Stimulated activated naive CD4-positive, alpha-beta T cell treated with Interleukin-2 at 50 U/mL for 16 hours (primary cell): ENCODE data around the gene ZFYVE28.

ENCODE experiments used
- DNase-seq: peaks from one replicate; lab custom pipeline; 2025; lab: John Stamatoyannopoulos, UW

ZFYVE28 gene

DNA sequence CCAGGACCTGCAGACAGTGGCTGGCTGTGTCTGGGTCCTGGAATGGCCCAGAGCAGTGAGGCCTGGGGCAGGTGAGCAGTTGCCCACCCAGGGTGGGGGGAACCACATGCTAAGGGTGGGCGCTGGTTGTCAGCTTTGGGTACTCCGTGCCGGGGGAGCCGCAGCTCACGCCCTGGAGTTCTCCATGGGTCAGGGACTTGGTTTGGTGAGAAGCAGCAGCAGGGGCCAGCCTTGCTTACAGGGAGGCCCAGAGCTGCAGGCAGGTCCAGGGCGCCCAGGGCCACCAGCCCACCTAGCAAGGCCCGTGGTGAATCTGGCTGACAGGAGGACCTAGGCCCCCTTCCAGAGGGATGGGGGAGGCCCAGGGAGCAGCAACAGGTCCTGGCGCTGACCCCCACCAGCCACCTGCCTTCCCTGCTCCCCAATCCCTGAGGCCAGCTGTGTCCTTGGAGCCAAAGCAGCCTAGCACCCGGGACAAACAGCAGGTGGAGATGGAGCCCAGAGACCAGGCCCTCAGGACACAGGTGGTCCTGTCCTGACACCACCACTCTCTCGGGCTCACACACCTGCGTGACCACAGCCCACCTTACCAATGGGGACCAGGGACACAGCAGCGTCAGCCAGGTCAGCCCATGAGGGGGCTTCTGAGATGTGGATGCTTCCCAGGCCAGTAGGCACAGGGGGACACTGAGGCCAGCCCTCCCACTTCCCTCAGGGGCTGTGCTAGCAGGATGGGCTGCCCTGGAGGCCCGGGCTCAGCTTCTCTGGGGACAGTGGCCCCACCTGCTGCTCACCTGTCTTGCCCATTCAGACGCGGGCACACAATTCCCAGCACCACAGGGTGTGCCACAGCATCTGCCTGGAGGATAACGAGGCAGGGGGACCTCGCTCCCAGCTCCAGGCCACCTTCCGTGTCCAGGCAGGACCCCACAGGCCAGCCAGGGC, 160.1 kb downstream of the ZFYVE28 start:
- no peak for DNase-seq

DNA sequence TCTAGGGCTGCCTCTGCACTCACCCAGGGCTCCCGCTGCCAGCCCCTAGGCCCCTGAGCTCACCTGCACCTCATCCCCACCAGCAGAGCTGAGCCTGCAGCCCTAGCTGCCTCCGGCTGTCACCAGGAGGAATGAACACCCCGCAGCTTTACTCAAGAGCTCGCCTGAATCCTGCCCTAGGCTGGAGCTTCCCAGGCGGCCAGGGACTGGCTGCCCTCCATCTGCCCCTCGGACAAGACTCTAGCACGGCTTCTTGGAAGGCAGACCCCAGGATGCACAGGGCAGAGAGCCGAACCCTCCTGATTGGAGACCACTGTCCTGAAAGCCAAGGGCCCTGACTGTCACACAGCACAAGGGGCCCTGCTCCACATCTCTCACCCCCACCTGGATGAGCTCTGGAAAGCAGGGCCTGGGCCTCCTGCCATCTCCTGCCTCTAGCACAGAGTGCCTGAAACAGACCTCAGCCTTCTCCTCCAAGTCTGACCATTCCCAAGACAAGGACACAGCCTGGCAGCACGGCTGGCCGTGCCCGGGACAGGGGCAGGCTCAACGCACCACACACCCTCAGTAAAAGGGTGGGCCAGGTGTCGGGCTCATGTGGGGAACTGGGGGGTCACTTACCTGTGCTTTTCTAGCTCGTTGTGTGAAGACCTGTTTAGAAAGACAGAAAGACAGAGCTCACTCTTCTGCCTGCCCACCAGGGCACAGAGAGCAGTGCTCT, 160.9 kb downstream of the ZFYVE28 start:
- DNase-seq: no peak

DNA sequence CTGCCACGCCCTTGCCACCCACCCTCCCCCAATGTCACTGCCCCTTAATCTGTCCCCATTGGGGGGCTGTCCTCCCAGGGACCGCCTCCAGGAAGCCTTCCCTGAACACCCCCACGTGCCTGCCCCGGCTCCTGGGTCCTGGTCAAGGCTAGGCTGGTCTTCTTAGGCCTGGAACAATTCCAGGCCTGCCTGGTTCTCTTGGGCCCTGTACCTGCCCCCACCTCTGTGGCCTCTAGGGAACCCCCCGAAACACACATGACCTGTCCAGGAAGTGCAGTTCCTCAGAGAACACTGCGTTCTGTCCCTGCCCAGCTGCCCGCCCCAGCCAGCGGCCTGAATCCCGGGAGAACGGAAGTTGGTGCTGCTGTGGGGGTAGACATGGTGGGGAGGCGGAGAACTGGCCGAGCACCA, 161.7 kb downstream of the ZFYVE28 start:
- no peak for DNase-seq

DNA sequence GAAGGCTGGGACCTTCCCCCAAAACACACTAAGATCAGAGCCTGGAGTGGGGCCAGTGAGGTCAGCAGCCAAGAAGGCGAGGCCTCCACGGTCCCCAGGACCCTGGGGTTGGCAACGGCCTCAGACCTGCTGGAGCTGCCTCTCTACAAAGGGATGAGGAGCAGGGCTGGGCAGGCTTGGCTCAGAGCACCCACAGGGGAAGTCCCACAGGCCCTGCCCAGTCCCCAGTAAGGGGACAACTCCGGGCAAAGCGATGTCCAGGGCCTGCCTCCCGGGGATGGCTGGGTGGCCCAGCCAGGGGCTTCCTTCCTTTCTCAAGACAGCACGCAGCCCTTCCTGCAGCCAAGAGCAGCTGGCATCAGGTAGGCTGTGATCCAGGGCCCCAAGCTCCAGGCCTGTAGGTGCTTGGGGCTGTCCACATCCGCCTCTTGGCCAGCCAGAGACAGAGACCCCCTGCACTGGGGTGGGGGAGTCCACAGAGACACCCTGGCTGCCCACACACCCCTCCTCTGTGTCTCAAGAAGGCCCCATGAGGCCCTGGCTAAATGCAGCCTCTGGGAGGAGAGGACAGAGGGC, 162.2 kb downstream of the ZFYVE28 start:
- DNase-seq: no peak

DNA sequence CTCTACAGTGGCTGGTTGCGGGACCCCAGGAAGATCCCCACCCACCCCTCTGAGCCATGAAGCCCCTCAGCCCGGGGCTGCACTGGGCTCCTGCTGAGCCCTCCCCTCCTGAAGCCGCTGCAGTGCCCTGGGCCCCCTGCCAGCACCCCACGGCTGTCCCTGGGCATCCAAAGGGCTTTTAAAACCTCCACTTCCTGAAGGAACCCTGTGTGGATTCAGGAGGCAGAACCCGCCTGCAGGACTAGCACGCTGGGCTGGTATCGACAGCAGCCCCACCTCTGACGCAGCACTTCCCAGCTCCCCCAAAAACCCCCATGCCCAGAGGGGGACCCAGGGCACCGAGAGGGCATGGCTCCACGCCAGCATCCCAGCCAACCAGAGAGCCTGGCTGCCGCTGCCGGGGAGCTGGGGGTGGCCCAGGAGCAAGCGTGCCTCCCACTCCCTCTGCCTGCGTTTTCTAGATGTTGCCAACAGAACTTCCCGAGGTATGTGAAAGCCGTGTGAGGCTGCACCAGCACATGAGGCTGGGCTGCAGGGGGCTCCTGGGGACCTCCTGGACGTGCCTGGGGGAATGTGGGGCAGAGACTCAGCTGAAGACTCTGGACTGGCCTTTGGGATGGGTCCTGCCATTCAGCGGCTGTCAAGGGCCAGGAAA, 162.8 kb downstream of the ZFYVE28 start:
- DNase-seq: no peak

DNA sequence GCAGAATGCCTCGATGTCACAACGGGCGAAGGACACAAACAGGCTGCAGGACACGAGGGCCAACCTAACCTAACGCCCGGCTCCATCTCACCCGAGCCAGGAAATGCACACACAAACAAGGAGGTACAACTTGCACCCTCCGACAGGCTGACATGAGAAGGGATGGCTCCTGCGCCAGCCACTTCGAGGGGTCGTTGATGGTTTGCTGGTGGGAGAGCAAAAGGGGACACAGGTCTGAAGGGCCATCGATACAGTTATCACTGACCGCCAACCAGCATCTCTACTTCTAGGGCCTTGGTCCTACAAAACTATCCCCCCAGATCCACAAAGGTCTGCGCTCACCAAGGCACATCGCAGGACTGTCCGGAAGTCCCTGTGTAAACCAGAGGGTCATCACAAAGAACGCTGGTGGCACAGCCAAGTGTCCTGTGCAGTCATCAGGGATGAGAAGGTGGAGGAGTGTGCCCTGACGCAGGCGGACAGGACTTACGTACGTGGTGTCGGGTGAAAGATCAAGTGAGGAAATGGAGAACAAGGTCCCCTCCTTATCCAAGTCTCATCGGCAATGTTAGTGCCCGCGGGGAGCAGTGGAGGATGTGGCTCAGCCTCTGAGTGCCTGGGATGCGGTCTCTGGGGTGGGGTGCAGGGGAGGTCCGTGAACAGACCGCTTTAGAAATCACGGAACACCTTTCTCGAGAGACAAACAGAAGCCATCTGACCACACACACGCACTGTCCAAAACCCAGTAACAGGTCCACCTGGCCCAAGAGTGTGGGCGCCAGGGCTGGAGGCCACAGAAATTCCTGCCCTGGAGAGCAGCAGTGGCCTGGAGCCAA, 163.6 kb downstream of the ZFYVE28 start:
- DNase-seq: no peak

DNA sequence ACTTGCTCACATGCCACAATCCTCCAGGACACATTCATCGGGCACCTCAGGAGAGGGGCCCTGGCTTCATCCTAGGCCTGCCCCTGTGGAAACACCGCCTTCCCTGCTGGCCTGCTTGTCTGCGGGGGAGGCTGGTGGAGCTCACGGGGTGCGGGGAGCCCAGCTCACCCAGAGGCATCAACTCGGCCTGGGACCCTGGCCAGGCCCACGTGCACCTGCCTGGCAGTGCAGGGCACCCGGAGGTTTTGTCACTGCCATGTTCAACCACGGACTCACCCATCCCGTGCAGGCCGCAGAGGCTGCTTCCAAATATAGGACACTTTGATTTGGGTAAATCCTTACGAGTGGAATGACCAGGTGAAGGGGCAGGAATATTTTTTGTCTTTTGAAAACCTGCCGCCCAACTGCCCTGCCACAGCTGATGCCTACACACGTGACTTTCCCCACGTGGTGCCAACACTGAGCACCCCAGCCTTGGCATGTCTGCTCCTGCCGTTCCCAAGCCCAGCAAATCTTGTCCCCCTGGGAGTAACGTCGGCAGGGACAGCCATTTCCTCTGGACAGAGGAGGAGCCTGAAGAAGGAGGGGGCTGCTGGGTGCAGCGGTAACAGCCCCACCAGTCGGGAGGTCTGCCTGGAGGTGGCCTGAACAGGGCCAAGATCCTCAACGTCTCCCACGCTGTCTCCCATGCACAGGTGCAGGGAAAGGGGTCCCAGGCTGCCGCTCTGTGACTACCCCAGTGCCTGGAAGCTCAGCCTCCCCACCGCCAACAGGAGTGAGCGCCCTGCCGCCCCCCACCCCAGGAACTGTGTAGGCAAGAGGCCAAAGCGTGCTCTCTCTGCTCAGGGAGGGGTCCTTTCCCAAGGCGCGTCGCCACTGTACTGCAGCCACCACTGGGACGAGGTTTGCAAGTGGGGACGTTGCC, 165.0 kb downstream of the ZFYVE28 start:
- no peak for DNase-seq

DNA sequence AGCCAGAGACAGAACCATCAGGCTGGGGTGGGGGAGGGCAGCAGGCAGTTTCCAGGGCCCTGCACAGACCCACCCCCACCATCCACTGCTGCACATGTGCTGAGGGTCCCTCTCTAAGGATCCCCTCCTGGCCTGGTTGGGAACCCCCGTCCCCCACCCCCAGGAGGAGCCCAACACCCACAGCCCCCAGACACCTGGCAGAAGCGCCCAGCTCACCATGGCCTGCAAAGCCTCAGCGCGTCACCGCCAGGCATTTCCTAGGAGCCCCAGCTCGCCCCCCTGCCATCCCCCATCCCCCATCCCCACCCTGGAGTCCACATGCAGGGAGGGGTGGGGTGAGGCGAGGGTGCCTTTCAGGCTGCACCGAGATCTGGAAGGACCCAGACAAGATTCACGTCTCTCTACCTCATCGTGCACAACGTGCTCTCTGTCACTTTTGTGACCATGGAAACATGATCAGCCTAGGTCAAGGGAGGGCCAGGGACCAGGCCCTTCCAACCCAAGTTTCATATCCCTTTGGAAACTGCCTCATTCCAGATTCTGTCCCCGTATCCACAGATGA, 165.8 kb downstream of the ZFYVE28 start:
- no peak for DNase-seq

DNA sequence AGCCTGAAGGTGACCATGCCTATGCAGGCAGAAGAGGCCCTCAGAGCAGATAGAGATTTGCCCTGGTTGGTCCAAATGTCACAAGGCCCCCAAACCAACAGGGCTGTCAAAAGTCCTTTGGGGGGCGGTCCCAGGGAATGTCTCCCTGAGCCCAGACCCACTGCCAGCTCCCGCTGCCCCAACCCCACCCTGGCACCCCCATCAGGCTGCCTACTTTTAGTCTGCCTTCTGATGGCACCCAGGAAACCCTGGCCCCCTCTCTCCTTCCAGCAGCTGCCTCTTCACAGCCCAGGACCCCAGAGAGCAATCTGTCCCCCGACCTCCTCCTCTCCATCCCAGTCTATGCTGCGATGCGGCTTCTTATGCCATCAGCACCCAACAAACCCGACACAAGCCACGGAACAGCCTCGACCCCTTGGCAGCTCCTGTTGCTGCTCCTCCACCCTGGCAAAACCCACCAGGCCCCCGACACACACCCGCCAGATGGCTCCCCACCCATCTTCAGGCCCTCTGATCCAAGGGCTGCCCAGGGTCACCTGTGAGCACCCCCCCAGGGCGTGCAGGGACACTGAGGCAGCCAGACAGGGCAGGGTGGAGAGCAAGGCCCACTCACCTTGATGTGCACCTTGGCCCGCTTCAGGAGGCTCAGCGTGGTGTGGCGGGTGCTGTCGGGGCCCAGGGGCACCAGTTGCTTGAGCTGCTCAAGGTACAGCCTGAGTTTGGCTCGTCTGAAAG, 166.5 kb downstream of the ZFYVE28 start:
- DNase-seq: no peak

DNA sequence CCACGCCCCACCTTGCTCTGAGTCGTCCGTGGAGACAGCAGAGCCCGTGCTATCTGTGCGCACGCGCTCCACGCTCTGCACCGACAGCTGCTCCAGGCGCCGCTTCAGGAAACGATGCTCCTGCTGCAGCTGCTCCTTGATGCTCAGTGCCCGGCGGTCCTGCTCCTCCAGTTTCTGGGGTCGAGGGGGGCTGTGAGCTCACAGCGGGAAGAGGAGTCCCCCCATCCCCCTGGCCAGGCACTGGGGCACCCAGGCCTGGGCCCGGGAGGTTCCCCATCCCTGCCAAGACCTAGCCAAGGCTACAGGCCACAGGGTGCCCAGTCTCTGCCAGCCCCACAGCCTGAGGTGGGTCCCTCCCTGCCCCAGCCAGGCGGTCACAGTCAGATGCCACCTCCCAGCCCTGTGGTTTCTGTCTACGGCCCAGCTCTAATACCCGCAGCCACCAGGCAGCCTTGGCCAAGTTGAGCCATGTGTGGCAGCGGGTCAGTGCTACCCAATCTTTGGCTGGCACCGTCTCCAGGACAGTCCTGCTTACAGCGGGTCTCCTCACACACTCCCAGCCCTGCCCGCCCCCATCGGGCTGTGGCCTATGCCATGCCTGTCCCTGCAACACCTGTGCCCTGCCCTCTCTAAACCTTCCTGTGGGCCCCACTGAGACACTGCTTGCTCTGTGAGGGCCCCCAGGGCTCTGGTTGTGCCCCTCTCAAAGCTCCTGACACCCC, 167.2 kb downstream of the ZFYVE28 start:
- no peak for DNase-seq

DNA sequence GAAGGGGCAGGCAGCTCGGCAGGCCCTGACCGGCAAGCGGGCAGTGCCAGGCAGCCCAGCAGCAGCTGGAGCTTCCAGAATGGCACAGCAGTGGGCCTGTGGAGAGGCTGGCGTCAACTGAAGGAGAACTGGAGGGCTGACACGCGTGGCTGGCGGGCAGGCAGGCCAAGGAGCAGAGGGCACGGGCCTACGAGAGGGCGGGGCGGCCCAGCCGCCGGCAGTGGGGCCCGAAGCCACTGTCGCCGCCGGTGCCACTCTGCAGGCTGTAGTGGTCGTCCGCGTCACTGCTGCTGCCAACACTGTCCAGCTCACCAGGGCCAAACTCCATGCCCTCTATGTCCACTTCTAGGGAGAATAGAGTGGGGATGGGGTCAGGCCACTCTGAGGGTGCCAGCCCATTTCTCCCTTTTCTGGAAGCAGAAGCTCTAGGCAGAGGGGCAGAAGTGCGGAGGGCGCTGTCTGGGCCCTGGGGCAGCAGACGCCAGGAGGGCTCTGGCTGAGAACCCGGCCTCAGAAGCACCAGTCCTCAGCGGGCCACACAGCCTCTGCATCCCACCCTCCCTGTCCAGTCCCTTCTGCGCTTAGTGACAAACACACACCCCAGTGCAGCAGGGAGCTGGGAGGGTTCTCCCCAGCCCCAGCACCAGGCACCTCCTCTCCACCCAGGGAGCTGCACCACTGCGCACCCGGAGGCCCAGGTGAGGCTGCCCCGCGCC, 167.9 kb downstream of the ZFYVE28 start:
- no peak for DNase-seq

DNA sequence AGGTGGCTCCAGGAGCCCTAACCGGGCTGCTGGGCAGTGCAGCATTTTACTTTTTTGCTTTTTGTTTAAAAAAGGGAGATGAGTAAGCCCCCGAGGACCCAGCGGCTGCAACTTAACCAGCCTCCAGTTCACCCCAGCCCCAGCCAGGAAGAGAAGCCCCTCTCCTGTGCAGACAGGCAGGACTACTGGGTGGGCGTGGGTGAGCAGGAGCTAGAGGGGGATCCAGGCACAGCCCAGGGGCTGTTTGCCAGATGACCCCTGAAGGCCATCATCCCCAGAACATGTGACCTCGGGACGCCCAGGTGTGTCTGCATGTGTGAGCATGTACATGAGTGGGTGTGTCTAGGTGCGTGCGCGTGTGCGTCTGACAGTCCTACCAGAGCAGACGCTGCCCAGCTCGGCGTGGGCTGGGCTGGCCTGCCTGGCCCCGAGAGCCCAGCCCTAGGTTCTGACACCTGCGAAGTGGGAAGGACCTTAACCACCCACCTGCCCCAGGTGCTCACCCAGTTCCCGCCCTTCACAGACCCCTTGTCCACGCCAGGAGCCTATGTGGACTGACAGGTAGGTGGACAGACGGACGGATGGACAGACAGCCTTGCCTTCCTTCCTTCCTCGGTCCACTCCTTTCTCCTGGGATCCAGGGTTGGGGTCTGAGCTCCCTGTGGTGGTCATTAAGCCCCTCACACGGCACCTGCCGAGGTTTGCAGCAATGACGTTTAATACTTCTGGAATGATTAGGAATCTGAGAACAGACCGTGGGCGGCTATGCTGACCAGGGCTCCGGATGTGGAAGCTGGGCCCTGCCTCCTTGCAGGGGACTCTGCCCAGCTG, 168.7 kb downstream of the ZFYVE28 start:
- no peak for DNase-seq

DNA sequence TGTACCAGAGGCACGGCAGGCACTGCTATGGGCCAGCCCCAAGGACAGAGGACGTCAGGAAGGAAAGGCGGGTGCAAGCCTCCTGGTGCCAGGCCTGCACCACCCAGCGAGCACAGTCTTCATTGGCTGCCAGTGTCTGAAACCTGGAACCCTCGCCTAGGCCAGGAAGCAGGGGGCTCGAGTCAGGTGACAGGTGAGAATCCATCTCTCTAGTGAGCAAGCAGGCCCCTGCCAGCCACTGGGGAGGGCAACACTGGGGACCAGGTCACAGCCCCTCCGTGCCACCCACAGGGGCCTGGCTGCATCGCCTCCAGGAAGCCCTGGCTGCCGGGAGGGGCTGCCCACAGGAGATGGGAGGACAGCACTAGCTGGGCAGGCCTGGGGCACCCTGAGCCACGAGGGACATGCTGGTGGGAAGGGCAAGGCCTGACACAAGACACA, 169.6 kb downstream of the ZFYVE28 start:
- no peak for DNase-seq

DNA sequence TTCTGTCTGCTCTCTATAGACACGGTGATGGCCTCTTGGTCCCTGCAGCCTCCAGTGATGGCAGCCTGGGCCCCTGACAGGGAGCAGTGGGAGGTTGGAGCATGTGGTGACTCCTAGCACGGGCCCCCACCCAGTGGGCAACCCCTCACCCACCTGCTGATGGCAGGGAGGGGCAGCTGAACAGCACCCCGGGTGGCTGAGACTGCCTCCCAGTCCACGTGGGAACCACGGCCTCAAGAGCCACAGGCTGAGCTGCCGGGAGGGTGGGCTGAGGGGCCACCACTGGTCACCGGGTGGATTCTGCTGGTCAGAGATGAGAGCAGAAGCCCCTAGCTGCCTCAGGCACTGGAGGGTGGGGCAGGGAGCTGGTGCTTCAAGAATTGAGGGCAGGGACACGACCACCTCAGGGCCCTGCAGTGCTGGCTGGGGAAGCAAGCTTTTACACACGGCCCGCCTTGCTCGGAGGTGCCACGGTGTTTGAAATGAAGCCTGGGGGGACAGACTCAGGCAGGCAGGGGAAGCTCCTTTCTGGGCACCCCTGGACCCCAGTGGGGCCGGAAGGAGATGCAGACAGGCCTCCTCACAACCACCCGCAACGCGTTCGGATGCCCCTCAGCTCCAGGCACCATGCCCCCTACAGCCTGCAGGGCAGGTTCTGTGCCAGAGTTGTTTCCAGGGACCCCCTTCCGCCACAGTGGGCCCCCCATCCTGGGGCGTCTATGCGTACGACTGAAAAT, 170.2 kb downstream of the ZFYVE28 start:
- DNase-seq: no peak

DNA sequence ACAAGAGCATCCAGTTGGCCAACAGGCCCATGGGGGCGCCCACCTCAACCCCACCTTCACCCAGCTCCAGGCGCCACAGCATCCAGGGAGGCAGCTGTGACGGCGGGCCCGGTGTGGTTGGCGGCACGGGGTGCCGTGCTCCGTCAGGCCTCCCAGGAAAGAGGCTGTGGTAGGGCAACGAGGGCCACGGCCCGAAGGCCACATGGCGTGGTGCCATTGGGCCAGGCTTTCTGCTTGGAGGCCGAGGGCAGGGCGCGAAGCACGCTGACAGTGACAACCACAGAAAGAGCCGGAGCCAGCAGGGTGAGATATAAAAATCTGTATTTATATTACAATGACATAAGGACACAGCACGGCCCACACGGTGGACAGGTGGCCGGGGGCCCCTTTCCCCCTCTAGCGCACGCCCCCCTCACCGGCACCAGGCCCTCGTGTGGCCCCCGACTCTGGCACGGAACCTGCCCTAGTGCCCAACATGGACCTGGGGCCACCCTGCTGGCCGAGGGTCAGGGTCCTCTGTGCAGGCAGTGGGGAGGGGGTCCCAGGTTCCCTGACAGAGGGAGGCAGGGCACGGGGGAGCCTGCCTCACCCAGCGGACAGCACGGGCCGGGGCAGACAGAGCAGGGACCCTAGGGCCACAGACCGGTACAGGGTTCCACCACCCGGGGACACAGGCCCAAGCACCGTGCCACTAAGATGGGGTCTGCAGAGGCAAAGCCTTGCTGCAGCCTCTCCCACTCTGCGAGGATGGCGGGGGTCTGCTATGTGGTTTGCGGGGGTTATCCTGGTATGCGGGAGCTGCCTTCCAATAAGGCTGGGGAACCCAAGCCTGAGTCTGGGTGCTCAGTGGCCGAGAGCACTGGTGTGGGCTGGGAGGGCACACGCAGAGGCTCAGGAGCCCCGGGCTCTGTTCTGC, 171.1 kb downstream of the ZFYVE28 start:
- DNase-seq: no peak
